GM19099 (cell line): Measurements from ENCODE around the gene LZTR1.

ENCODE experiments used
- POLR2A ChIP-seq: IDR thresholded peaks from 3 replicates; pipeline ENCODE4 v1.6.1; 2011; ENCODE audit warnings: low read depth; ENCODE audit not compliant: insufficient read length; ENCODE audit errors: extremely low read depth

LZTR1 gene

DNA sequence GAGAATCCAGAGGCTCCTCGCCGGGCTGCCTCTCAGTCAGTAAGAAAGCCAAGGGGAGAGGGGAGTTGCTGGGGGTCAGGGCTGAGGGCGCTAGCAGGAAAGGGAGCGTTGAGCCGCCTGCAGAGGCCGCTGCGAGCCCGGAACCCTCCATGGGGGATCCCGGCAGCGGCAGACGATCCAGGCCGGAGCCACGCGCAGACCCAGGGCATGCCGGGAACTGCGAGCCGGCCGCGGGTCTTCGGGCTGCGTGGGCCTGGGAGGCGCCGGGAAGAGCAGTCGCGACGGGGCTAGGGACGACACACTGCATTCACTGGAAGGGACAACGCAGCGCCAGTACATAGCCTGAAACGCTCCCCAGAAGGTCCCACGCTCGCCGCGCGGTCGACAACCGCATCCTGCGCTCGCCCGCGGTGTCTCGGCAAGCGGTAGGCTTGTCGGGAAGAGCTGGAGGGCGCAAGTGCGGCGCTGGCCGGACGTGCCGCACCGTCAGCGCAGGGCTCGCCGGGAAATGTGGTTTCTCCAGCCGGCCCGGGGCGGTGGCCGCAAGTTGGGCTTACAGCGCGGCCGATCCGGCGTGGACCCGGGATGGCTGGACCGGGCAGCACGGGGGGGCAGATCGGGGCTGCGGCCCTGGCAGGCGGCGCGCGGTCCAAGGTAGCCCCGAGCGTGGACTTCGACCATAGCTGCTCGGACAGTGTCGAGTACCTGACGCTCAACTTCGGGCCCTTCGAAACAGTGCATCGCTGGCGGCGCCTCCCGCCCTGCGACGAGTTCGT lies at the start of gene LZTR1:
TSS of gene LZTR1 (plus strand) at position 511 of the 776 bp plus-strand sequence. CDS start at position 586, 75 bp downstream.
- TF ChIP-seq POLR2A: peak; percentile 99

DNA sequence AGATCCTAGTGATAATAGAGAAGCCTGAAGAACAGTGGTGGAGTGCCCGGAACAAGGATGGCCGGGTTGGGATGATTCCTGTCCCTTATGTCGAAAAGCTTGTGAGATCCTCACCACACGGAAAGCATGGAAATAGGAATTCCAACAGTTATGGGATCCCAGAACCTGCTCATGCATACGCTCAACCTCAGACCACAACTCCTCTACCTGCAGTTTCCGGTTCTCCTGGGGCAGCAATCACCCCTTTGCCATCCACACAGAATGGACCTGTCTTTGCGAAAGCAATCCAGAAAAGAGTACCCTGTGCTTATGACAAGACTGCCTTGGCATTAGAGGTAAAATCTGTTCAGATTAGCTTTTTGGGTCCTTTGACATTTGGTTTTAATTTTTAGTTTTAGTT lies 48.2 kb upstream of the LZTR1 start:
- no peak for TF ChIP-seq POLR2A

DNA sequence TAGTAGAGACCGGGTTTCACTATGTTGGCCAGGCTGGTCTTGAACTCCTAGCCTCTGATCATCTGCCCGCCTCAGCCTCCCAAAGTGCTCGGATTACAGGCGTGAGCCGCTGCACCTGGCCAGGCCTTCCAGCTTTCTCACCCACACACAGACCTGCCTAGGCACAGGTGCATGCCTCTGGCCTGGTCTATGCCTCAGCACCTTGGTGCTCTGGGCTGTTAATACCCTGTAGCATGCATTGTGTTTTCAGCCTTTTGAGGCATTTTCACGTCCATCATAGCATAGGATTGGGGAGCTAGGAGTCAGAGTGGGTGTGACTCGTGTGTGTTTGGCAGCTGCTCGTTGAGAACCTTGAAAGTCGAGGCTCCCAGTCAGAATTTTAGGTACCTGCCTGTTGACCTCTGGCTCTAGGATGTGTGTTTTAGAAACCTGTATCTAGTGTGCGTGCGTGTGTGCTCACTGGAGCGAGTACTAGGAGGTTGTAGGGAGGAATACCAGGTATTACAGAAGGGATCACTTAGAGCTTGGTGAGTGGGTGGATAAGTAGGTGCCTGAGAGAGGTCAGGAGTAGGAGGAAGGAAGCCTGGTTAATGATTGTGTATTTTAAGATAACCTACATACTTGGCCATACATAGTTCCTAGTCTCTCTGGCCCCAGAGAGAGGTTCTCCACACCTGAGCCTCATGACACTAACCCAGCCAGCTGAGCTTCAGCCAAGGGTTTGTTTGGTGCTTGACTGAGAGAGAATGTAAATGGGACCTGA lies 44.9 kb upstream of the LZTR1 start:
- no peak for TF ChIP-seq POLR2A

DNA sequence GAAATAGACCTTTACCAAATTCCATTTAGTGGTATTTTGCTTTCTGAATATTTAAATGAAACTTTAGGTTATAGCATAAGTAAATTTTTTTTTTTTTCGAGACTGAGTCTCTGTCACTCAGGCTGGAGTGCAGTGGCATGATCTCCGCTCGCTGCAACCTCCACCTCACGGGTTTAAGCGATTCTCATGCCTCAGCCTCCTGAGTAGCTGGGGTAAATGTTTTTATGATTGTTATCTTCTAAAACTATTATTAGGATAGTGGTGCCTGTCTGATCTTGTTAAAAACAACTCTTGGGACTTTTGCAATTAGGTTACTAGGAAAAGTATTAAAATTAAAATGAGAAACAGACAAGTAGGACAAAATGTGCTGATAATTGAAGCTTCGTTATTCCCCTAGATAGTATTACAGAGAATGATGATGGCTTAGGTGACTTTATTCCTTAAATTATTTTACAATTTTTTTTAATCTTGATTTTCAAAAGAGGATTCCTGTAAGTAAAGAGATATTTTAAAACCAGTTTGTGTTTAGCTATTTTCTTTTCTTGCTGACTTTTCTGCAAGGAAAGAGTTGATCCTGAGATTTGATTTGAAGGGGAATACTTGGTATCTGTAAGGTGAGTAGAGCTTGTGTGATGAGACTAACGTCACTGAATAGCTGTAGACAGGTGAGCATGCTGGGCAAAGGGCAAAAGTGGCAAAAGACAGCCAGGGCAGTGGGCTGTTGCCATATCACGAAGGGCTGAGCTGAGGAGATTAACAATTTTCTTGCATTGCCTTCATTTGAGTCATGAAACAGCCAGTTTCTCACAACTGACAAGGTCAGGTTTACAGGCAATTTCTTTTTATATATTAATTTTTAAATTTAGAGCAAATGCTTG lies 44.1 kb upstream of the LZTR1 start:
- no peak for TF ChIP-seq POLR2A

DNA sequence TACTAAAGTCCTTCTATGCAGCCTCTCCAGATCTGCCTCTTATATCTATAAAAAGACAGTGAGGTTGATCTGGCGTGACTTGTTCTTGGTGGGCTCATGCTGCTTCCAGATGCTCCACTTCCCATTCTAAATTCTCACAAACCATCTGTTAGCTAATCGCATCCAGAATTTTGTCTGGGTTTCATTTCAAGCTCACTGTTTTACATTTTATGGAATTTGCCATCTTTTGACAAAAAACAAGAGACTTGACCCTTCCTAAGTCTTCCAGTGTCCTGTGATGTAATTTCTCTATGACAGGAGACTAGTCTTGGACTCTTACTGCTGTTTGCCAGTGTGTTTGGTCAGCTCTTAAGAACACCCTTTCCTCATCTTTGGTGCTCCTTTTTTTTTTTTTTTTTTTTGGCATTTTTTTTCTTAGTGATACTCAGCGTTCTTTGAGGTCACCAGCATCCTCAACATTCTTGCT lies 41.9 kb upstream of the LZTR1 start:
- no peak for TF ChIP-seq POLR2A

DNA sequence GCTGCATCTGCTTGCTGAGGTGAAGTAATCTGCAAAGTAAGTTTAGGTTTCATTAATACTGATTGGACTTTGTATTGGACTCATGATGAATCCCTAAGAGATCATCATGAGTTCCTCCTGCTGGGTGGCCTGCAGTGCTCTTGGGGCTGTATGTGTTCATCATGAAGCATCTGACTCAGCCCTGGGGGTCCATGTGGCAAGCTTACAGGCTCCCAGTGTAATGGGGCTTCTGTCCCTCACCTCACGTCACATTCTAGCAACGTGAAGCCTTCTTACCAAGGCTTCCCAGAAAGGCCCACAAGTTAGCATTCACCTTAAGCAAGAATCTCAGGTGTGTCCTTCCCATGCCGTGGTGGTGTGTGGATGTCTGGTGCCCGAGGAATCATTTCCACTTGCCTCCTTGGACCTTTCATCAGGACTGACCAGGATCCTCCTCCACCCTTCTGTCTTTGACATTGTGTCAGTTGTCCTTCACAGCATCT lies 41.2 kb upstream of the LZTR1 start:
- TF ChIP-seq POLR2A: no peak

DNA sequence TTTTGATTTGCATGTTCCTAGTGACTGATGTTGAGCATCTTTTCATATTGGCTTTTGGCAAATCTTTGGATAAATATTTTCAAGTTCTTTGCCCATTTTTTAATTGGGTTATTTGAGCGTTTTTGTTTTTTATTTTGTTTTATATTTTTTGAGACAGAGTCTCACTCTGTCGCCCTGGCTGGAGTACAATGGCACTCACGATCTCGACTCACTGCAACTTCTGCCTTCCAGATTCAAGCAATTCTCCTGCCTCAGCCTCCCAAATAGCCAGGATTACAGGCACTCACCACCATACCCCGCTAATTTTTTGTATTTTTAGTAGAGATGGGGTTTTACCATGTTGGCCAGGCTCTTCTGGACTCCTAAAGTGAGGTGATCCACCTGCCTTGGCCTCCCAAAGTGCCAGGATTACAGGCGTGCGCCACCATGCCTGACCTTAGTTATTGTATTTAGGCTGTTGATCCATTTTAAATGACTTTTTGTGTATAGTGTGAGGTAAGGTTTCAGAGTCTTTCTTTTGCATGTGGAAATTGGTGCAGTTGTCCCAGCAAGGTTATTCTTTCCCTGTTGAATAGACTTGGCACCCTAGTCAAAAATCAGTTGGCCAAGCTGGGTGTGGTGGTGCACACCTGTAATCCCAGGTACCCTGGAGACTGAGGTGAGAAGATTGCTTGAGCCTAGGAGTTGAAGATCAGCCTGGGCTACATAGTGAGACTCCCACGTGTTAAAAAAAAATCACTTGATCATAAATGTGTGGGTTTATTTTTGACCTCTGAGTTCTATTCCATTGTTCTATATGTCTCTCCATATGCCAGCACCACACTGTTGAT lies 38.8 kb upstream of the LZTR1 start:
- TF ChIP-seq POLR2A: no peak

DNA sequence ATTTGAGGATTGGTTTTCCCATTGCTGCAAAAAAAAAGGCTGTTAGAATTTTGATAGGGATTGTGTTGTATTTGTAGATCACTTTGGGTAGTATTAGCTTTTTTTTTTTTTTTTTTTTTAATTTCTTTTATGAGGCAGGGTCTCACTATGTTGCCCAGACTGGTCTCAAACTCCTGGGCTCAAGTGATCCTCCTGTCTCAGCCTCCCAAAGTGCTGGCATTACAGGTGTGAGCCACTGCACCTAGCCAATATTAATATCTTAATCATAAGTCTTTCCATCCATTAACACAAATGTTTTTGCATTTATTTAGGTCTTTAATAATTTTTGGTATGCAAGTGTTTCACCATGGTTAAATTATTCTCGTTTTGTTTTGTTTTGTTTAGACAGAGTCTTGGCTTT lies 38.1 kb upstream of the LZTR1 start:
- no peak for TF ChIP-seq POLR2A

DNA sequence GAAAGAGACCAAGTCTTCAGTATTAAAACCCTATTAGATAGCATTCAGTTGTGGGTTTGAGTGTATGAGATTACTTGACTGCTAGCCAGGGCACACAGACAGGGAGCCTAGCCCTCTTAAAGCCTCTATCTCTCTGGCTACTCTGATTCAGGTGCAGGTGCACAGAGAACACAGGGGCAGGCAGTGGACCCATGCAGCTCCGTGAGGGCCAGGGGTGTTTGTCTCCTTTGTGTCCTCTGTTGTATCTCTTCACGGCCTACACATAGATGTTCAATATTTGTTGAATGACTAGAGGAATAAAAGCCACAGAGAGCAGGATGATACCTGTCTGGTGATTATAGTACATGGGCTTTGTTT lies 36.5 kb upstream of the LZTR1 start:
- TF ChIP-seq POLR2A: no peak

DNA sequence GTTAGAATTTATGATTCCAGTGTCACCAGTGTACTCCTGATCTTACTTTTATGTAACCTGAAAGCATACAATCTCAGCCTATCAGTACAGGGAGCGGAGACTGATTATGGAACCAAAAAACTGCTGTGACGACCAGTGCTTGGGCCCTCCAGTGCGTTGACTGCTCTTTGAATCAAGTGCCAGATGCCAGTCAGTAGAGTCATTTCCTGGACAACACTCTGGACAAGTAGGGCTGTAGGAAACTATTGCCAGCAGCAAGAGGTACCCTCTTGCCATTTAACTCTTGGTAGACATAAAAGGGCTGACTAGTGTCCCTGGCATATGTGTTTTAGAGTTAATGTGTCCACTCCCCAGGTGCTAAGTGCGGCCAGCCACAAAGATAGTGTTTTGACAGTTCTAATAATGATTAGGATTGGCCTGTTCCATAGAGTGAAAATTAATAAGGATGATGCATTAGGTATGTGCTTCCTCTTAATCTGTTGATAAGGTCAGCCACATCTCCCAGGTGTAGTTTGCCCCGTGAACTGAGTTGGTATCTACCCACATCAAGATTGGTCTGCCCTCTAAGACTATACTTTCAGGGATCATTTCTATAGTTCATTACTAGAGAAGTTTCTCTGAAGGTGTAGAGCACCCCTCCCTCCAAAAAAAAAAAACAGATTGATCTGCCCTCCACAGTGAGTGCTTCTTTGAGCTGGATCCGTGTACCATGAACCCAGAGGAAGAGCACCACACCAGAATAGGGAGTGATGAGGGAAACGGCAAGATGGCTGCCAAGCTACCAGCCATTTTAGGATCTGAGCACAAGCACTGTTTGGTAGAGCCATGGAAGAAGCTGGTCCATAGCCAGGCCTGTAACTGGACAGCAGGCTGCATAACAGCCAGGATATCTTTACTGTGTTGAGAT lies 35.8 kb upstream of the LZTR1 start:
- no peak for TF ChIP-seq POLR2A

DNA sequence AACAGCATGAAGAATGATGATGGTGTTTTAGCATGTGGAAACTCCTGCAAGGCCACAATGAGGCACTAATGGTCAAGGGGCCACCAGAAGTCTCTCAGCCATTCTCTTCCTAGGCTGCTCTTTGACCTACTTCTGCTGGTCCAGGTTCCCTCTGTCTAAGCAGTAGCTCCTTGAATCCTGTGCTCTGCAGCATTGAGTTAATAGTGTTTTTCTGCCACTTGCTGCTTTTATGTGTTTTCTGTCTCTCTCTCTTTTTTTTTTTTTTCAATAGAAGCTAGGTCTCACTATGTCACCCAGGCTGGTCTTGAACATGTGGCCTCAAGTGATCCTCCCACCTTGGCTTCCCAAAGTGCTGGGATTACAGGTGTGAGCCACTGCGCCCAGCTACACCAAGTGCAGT lies 35.1 kb upstream of the LZTR1 start:
- TF ChIP-seq POLR2A: no peak

DNA sequence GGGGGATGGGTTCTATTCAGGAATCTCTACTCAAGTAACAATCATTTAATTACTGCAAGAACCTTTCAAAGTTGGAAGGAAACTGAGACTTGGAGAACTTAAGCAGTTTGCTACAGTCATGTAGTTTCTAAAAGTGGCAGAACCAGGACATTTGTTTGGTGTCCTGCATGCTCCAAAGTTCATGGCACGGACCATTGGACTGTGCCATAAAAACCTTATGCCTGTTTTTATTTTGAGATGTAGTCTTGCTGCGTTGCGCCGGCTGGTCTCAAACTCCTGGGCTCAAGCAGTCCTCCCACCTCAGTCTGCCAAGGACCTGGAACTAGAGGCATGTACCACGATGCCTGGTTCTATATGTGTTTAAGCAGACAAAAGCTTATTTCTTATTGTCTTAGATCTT lies 33.6 kb upstream of the LZTR1 start:
- TF ChIP-seq POLR2A: no peak

DNA sequence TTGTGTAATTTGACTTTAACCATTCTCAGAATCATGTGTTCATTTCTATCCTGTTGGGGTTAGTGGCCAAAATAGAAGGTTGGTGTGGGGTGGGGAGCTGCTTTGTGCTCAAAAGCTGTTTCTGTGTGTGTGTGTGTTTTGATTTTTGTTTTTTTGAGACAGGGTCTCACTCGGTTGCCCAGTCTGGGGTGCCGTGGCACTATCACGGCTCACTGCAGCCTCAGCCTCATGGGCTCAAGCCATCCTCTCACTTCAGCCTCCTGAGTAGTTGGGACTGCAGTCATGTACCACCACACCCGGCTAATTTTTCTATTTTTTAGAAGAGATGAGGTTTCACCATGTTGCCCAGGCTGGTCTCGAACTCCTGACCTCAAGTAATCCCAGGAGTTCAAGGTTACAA lies 33.1 kb upstream of the LZTR1 start:
- no peak for TF ChIP-seq POLR2A

DNA sequence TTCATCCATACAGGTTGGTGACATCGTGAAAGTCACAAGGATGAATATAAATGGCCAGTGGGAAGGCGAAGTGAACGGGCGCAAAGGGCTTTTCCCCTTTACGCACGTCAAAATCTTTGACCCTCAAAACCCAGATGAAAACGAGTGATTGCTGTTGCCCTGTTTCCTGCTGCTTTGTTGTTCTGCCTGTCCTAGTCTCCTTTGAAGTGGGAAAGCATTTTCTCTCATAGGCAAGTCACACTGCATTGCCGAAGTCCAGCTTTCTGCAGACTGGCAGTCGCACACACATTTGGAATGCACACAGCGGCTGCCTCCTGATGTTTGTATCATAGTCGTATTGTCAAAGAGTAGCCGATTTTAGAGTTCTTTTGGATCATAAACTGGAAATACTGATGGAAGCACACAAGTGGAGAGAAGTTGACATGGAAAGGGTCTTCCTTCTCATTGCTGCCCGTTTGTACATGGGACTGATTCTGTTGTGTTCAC lies 32.4 kb upstream of the LZTR1 start:
- TF ChIP-seq POLR2A: no peak
